ENCODE measurements around the gene PEA15. TPM values are rescaled to one million over a fixed set of nuclear protein-coding genes. Genes with fewer than 3 reads are reported as not detected.

PEA15 gene
- total and polyA plus RNA-seq, 2 experiments from 2014 or later = 93.2 to 112 TPM

DNA sequence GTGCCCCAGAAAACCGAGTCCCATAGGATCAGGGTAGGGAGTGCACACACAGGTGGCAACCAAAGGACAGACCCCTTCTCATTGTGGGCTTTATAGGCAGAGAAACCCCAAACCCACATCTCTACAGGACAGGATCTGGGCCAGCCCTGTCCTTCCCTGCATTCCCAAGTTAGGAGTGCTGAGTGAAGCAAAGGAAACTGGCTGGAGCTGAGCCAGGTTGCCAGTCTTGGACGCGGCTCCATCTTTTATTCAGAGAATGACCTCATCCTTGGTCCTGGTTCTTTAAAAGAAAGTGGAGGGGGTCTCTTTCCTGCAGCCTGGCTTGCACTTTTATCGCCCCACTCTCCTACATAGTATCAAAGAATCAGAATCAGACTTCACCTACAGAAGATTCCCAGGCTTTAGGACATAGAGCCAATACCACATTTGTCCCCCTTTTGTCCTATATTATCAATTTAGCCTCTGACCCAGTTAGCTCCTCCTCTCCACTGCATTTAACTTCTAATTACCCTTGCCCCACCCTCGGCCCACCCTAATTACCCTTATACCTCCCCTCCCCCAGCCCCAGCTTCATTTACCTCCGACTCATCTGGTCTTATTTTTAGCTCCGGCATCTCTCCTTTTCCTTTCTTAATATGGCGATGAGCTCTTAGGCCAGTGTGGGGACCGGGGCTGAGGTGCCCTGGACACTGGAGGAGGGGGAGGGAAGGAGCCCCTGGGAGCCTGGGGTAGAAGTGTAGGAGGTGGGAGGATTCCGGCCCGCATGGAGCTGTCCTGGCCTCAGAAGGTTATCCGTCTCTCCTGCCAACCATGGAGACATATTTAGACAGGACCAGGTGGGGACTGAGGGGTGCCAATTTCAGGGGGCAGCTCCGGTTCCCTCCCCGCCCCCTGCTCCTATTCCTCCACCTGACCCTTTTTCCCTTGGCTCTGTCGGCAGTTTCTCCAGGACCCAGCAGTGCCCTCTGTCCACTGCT lies 15.2 kb upstream of the PEA15 start, which contains the start of gene CASQ1:
Gene CASQ1, plus strand, starts transcription at position 927 of the 977 bp plus-strand sequence. CDS start 177 bp downstream, outside the sequence.
- peak within 1 kb of the TSS; percentile 86 for H3K27ac ChIP-seq
- H3K4me3 ChIP-seq = no peak within 1 kb of the TSS
- no peaks in the 10 kb centered on the region for H3K27me3 ChIP-seq
- H3K4me1 ChIP-seq (ENCODE audit: low read depth) = peaks cover 47% of the 10 kb centered on the region
- no peaks in the 10 kb centered on the region for H3K36me3 ChIP-seq
- TF ChIP-seq, protein P1, sequence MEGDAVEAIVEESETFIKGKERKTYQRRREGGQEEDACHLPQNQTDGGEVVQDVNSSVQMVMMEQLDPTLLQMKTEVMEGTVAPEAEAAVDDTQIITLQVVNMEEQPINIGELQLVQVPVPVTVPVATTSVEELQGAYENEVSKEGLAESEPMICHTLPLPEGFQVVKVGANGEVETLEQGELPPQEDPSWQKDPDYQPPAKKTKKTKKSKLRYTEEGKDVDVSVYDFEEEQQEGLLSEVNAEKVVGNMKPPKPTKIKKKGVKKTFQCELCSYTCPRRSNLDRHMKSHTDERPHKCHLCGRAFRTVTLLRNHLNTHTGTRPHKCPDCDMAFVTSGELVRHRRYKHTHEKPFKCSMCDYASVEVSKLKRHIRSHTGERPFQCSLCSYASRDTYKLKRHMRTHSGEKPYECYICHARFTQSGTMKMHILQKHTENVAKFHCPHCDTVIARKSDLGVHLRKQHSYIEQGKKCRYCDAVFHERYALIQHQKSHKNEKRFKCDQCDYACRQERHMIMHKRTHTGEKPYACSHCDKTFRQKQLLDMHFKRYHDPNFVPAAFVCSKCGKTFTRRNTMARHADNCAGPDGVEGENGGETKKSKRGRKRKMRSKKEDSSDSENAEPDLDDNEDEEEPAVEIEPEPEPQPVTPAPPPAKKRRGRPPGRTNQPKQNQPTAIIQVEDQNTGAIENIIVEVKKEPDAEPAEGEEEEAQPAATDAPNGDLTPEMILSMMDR (IDR thresholded peaks at IDR 0.05; ENCODE audit: low read depth, low read length) = no peak
- peak; percentile 58 to 64 for DNase-seq (ENCODE audit: low read depth in 1 of 2, low spot score in 1 of 2)
- no peaks in the 10 kb centered on the region for H3K9me3 ChIP-seq (ENCODE audit: low read depth)

DNA sequence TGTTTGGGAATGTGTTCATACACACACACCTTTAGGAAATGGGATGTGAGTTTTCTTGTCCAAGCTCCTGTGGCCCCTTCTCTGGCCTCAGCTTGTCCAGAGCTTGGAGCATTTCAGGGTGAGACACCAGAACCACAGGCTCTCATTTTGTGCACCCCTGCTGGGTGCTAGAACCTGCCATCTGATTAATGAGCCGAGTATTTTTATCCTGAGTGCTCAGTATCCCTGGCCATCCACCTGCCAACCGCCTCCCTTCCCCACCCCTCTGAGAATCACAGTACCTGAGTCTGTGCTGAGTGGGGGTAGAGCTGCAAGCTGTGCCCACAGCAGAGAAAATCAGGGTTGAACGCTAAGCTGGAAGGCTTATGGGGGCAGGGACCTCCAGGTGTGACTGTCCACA lies 13.4 kb upstream of the PEA15 start:
- peaks cover 47% of the 10 kb centered on the region for H3K4me1 ChIP-seq (ENCODE audit: low read depth)
- no peak overlapping the region for H3K27ac ChIP-seq
- H3K27me3 ChIP-seq = no peaks in the 10 kb centered on the region
- no peaks in the 10 kb centered on the region for H3K36me3 ChIP-seq
- H3K4me3 ChIP-seq = no peak overlapping the region
- TF ChIP-seq, protein P1 (IDR thresholded peaks at IDR 0.05; ENCODE audit: low read depth, low read length) = no peak
- no peak for DNase-seq (ENCODE audit: low read depth in 1 of 2, low spot score in 1 of 2)
- no peaks in the 10 kb centered on the region for H3K9me3 ChIP-seq (ENCODE audit: low read depth)

DNA sequence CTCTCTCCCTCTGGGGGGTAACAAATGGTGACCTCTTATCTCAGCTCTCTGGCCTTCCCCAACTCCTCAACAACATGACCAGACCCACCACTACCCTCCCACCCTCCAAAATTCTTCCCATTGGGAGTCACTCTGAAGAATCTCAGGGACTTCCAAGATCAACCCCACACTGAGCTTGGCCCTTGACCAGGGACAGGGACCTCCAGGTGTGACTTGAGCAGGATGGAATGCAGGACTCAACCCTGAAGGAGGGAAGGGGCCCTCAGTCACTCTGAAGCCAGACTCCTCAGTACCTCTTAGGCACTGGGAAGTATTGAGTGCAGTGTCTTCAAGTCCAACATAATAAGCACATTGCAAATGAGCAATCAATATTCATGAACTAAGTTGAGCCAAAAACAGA lies 12.9 kb upstream of the PEA15 start:
- Histone ChIP-seq H3K9me3 (ENCODE audit: low read depth) (no peaks in the 10 kb centered on the region), H3K27me3 (no peaks in the 10 kb centered on the region), H3K27ac (no peak overlapping the region), H3K4me3 (no peak overlapping the region), H3K4me1 (ENCODE audit: low read depth) (peaks cover 47% of the 10 kb centered on the region), H3K36me3 (no peaks in the 10 kb centered on the region)
- TF ChIP-seq, protein P1 (IDR thresholded peaks at IDR 0.05; ENCODE audit: low read depth, low read length) = no peak
- DNase-seq (ENCODE audit: low read depth in 1 of 2, low spot score in 1 of 2) = no peak

DNA sequence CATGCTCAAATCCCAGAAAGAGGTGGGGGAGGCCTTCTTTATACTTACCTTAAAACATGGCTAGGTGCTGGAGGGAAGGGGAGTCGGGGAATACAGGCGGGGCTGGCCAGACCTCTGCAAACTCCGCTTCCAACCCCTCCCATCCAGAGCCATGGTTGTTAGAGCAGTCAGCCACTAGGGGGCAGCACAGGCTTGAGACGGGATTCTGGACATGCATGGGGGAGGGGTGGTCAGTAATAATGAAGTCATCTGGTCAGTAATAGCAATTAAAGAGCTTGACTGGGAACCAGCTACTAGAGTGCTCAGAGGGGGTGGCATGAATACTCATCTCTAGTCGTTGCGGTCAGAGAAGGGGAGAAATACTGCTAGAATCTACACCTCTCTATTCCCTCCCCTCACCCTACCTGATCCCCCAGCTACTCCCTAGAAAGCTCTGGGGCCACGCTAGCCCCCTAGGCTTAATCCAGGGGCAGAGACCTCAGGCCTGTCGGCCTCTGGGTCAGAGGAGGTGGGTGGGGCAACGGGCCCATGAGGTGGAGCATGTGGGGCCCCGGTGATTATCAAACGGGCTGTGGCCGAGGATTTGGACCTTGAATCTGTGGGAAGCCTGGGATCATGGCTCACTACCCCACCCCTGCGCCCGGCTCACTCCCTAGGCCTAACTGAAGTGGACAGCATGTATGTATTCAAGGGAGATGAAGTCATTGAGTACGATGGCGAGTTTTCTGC lies 11.9 kb upstream of the PEA15 start:
- Histone ChIP-seq H3K9me3 (ENCODE audit: low read depth) (no peaks in the 10 kb centered on the region), H3K27ac (peak overlapping the region; percentile 8), H3K36me3 (no peaks in the 10 kb centered on the region), H3K4me3 (no peak overlapping the region), H3K4me1 (ENCODE audit: low read depth) (peaks cover 47% of the 10 kb centered on the region), H3K27me3 (no peaks in the 10 kb centered on the region)
- DNase-seq (ENCODE audit: low read depth in 1 of 2, low spot score in 1 of 2) = peak; percentile 90 to 94
- TF ChIP-seq, protein P1 (IDR thresholded peaks at IDR 0.05; ENCODE audit: low read depth, low read length) = peak; percentile 93

DNA sequence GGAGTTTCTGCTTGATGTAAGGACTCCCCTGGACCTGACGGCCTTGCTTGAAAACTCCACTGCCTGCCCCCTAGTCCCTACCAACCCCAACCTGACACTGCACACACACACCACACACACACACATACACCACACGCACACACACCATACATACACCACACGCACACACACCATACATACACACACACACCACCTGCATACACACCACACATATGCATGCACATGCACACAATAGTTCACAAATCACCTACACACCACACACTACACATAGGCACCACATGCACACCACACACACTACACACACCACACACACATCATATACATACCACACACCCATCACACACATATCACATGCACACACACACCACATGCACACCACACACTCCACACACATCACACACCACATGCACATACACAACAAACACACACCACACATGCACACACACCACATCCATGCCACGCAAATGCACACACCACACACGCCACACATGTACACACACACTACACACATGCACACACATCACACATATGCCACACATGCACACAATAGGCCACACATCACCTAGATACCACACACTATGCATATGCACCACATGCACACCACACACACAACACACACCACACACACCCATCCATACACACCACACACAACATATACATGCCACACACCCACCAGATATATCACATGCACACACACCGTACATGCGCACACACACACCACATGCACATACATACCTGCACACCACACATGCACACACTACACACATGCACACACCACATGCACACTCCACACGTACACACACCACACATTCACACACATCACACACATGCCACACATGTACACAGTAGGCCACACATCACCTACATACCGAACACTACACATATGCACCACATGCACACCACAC lies 11.1 kb upstream of the PEA15 start:
- no peaks in the 10 kb centered on the region for H3K27me3 ChIP-seq
- no peak overlapping the region for H3K27ac ChIP-seq
- H3K4me1 ChIP-seq (ENCODE audit: low read depth) = peaks cover 44% of the 10 kb centered on the region
- no peaks in the 10 kb centered on the region for H3K9me3 ChIP-seq (ENCODE audit: low read depth)
- no peaks in the 10 kb centered on the region for H3K36me3 ChIP-seq
- H3K4me3 ChIP-seq = no peak overlapping the region
- TF ChIP-seq, protein P1 (IDR thresholded peaks at IDR 0.05; ENCODE audit: low read depth, low read length) = no peak
- DNase-seq (ENCODE audit: low read depth in 1 of 2, low spot score in 1 of 2) = no peak

All from cardiac muscle cell (in vitro differentiated cells and primary cell).